ENCODE data around the gene CFAP97.
"Not testable (repeated sequence)": the region's sequence is repeated elsewhere in the genome, so short reads cannot be mapped to it uniquely, and the experiment has no call there.

The CFAP97 gene

DNA sequence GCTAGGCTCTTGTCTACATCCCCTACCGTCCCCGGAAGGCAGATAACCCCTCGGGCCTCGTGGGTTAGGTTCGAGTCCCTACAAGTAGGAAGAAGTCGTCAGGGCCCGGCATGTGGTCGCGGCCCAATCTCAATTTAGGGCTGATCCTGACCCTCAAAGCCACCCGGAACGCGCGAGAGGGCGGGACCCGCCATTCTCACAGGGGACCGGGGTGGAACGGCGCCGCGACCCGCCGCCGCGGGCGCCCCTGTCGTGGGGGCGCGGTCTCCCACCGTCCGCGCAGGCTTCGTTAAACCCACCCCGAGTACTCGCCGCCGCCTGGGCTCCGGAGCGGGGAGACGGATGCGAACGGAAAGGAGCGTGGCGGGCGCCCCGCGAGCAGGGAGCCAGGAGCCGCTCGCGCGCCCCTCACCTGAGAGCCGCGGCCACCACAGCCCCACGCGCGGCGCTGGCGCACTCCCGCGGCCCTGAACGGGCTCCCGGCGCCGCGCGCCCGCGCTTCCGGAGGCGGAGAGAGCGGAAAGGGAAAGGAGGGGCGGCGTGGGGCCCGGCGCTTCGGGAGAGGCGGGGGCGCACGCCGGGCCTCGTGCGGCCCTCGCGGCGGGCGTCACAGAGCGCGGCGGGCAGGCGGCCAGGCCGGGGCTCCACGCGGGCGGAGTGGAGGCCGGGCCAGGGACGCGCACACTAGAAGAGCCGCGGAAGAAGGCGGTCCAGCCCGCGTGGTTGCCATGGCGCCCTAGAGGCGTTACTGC is at the start of gene CFAP97:
TSS of gene CFAP97 (minus strand) at position 515 of the 752 bp plus-strand sequence. CDS start 12,804 bp downstream, outside the sequence.
- in situ Hi-C loops (cut with HindIII; ENCODE audit: low sequenced_read_pairs), result no loop called here

- in situ Hi-C loops (cut with HindIII; ENCODE audit: low sequenced_read_pairs), result no loop called here
These were observed 45.3 kb upstream of the CFAP97 start for GRCh38 chr4:185249105-185249504.

GRCh38 chr4:185248393-185249039 is 44.7 kb upstream of the CFAP97 start:
- in situ Hi-C loops (cut with HindIII; ENCODE audit: low sequenced_read_pairs), result no loop called here

DNA sequence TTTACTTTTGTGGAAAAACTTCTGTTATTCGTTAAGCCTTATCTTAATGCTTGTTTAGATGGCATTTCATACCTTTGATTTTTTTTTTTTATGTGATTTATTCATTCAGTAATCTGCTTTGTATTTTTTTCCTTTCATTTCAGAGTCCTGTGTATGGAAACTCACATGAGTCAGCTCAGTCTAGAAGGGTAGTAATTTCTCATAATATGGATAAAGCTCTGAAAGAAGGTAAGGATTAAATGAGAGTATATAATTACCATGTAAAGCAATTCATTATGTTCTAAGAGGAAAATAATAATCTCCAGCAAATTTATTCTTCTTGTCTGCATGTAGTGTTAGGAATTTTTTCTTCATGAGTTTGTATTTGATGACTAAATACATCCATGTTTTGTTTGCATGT is 43.4 kb upstream of the CFAP97 start:
- in situ Hi-C loops (cut with HindIII; ENCODE audit: low sequenced_read_pairs), result no loop called here

DNA sequence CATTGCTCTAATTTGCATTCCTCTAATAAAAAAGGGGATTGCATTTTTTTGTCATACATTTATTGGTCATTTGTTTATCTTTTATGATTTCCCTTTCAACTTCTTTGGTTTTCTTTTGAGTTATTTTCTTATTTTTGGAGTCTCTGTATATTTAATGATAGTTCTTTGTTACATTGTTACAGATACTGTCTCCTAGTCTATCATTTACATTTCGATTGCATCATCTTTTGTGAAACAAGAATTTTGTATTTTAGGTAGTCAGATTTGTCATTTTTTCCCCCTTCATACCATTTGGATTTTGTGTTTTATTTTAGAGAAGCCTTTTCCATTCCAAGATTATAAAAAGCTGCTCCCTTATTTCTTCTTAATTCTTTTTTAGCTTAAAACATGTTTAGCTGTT is 42.7 kb upstream of the CFAP97 start:
- in situ Hi-C loops (cut with HindIII; ENCODE audit: low sequenced_read_pairs), result no loop called here

GRCh38 chr4:185244763-185245162 is 41.0 kb upstream of the CFAP97 start:
- in situ Hi-C loops (cut with HindIII; ENCODE audit: low sequenced_read_pairs), result no loop called here

DNA sequence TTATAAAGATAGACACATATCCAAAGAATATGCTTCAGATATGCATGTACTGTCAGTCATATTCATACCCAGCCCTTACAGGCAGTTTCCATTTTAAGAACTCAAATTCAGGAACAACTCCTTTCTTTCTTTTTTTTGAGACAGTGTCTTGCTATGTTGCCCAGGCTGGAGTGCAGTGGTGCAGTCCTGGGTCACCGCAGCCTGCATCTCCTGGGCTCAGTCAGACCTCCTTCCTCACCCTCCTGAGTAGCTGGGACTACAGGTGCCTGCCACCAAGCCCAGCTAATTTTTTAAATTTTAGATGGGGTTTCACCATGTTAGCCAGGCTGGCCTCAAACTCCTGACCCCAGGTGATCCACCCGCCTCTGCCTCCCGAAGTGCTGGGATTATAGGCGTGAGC is 40.1 kb upstream of the CFAP97 start:
- in situ Hi-C loops (cut with HindIII; ENCODE audit: low sequenced_read_pairs), result no loop called here

DNA sequence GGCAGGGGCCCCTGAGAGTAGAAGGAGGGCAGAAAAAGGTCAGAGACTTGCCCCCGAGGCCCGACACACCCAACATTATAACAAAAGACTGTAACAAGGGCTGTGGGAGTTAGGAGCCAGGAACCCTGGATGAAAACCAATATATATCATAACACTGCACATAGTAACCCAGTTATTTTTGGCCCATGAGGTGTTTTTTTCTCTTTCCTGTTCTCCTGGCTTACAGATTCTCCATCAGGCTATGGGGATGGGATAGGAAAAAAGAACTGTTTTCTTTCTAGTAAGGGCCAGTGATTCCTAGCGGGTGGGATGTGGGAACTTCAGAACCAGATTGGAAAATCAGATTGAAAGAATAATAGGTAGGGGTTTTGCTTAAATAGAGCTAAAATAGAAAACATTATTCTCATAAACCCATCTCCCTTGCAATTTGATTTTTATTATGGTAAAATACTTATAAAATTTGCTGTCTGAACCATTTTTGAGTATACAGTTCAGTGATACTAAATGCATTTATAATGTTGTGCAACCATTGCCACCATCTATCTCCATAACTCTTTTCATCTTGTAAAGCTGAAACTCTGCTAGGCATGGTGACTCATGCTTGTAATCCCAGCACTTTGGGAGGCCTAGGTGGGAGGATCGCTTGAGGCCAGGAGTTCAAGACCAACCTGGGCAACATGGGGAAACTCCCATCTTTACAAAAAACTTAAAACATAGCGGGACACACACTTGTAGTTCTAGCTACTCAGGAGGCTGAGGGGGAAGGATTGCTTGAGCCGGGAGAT is 39.1 kb upstream of the CFAP97 start:
- in situ Hi-C loops (cut with HindIII; ENCODE audit: low sequenced_read_pairs), result no loop called here

DNA sequence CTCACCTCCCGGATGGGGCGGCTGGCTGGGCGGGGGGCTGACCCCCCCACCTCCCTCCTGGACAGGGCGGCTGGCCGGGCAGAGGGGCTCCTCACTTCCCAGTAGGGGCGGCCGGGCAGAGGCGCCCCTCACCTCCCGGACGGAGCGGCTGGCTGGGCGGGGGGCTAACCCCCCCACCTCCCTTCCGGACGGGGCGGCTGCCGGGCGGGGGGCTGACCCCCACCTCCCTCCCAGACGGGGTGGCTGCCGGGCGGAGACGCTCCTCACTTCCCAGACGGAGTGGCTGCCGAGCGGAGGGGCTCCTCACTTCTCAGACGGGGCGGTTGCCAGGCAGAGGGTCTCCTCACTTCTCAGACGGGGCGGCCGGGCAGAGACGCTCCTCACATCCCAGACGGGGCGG is 36.7 kb upstream of the CFAP97 start:
- in situ Hi-C loops (cut with HindIII; ENCODE audit: low sequenced_read_pairs), result not testable (repeated sequence)

DNA sequence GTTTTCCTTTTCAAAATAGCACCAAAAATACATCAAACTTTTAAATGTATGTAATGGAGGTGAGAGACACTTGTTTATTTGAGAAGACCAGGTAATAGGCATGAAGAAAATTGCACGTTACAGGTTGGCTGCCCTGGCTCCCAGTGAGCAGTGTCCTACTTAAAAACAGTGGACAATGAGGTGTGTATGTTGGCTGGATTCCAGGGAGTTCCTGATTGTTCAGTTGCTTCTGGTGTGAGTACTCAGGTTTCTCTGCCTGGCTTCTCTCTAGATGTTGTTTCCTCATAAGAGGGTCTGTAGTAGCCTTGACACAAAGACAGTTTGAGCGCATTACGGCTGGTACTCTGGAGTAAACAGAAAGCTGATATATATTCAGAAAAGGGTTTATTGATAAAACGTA is 35.0 kb upstream of the CFAP97 start:
- in situ Hi-C loops (cut with HindIII; ENCODE audit: low sequenced_read_pairs), result no loop called here

- in situ Hi-C loops (cut with HindIII; ENCODE audit: low sequenced_read_pairs), result no loop called here
These were observed 34.4 kb upstream of the CFAP97 start for GRCh38 chr4:185238215-185238681.

- in situ Hi-C loops (cut with HindIII; ENCODE audit: low sequenced_read_pairs), result no loop called here
These were observed 33.4 kb upstream of the CFAP97 start for GRCh38 chr4:185237175-185237574.

DNA sequence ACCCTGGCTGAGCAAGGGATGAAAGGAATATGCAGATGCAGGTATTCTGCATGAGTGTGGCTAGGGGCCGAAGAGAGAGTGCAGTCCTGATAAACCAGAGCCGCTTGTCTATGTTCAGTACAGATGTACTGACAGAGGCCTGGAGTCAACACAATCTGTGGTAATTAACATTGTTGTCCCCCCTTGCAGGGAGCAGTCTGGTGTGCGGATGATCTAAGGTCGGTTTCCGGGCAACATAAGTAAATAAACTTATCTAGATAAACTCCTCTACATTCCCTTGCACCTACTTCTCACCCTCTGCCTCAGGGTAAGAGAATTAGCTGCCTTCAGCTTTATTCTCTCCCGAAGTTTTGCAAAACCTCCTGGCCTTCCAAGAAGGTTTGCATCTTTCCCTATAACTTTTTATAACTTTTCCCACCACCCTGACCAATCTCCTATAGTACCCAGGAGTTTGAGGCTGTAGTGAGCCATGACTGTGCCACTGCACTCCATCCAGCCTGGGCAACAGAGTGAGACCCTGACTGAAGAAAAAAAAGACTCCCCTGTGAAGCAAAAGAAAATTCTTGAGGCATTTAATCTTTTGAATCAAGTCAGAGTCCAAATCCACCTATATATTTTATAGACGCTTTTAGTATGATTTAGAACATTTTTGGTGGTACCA is 32.2 kb upstream of the CFAP97 start:
- in situ Hi-C loops (cut with HindIII; ENCODE audit: low sequenced_read_pairs), result no loop called here

DNA sequence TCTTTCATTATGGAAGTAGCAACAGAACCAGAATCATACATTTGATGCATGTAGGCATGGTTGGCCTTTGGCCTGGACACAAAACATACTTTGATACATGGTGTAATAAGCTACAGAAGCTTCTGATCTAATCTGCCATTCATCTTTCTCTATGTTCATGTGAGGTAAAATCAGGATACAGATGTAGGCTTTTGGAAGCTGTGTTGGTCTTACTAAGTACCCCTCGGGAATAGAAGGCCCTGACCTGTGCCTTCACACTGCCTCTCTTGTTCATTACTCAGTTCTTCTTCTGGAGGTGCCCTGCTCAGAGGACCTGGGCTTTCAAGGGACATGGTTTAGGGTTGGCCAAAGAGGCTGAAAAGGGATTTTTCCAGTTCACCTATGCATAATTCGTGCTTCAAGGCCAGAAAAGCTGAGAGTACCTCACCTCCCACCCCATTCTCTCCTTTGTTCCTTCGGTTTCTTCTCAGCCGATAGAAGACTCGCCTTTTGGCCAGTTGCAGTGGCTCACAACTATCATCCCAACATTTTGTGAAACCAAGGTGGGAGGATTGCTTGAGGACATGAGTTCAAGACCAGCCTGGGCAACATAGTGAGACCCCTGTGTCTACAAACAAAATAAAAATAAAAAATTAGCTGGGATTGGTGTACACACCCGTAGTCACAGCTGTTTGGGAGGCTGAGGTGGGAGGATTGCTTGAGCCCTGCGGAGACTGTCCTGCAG is 31.5 kb upstream of the CFAP97 start:
- in situ Hi-C loops (cut with HindIII; ENCODE audit: low sequenced_read_pairs), result no loop called here

DNA sequence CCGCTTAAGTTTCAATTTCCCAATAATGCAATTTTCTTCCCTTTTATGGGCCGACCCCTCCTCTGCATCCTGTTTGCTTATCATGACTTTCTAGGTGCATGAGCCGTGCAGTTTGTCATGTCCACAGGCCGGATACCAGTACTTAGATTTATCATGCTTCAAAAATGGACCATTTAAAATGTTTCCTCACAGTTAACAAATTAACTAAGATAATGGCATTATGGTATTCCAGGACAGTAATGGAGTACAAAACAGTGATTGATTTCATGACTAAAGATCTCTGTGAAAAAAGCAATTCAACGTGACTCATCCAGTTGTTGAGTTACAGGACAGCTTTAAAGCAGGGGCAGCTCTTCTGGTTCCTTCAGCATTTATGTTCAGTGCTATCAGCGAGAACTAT is 28.6 kb upstream of the CFAP97 start:
- in situ Hi-C loops (cut with HindIII; ENCODE audit: low sequenced_read_pairs), result no loop called here

DNA sequence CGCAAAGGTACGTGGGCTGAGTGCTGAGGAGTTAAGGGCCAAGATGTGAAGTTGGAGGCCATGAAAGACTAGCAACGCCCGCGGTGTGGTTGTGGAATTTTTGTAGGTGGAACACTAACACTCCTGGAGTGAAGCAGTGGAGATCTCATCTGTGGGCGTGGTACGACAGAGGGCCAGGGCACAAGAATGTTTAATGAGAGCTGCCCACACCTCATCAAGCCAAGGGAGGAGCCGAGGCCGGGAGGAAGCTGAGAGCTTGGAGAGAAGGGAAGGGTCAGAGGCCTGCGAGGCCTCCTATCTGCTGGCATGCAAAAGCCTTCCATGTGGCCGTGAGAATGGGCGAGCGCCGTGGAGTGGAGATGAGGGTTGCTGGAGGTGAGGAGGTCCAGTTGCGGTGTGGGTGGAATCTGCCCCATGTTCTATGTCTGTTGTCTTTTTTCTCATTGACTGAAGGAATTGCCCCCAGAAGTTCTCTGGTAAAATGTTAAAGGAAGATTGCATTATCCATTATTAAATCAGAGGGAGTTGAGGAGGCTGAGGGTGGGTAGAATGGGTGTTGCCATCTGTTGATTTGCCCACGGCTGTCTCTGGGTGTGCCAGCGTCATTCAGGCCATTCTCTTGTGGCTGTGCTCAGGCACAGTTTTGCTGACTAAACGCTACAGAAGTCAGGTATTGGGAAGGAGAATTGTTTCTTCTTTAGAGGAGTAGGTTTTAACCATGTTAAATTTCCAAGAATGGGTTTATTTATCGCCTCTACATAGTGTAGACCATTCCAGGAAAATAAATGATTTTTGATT is 25.4 kb upstream of the CFAP97 start:
- in situ Hi-C loops (cut with HindIII; ENCODE audit: low sequenced_read_pairs), result no loop called here

GRCh38 chr4:185227713-185228278 is 24.0 kb upstream of the CFAP97 start:
- in situ Hi-C loops (cut with HindIII; ENCODE audit: low sequenced_read_pairs), result no loop called here

DNA sequence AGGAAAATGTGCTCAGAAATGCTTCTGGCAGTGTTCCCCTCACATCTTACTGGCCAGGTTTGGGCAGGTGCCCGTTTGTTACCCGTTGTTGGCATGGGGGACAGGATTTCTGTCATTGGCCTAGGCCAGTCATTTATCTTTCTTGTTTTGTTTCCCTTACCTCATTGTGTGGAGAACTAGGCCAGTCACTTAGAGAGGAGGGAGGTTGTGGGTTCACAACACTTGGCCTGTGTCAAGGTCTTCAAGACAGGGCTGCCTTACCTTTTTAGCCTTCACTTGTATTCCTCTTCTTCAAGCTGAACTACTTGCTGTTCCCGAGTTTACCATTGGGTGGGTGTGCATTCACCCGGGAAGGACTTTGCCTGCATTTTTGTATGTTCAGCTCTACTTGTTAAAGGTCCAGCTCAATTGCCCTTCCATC is 23.3 kb upstream of the CFAP97 start:
- in situ Hi-C loops (cut with HindIII; ENCODE audit: low sequenced_read_pairs), result no loop called here

DNA sequence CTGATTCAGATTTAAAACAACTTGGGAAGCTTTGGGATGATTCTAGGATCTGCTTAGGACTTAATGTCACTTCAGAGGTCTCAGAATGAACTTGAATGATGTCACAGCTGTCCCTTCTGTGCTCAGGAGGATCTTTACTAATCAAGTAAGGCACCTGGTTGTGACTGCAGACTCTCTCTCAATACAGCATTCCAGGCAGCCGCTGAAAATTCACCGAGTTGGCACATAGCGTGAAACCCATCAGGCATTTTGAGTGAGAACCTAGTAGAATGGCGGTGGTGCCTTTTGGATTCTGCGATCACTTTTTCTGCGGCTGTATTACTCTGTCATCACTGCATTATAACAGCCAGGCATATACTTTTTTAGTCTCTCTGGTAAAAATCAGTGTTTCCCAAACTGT is 22.1 kb upstream of the CFAP97 start:
- in situ Hi-C loops (cut with HindIII; ENCODE audit: low sequenced_read_pairs), result no loop called here

Data from DLD1 (cell line).